ENCODE measurements around the gene DCTN1.

Gene DCTN1

GRCh38 chr2:74316627-74317295, 63.4 kb downstream of the DCTN1 start:
- no peak for DNase-seq

DNA sequence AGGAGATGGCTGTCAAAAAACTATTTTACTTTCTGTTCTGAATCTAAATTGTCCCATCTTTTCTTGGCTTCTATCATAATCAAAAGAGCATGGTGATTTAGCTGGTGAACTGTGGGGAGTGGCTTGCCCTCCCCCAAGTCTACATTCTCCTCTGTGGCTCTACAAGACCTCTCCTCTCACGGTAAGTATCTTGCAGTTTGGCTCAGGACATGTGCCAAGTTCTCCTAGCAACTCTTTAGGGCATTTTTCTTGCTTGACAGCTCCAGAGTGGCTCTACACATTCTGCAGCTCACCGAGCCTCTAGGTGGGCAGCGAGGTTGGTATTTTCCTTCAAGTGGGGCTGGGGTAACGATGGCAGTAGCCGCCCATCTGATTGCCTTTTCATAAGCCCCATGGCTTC, 66.0 kb downstream of the DCTN1 start:
- DNase-seq, result no peak

DNA sequence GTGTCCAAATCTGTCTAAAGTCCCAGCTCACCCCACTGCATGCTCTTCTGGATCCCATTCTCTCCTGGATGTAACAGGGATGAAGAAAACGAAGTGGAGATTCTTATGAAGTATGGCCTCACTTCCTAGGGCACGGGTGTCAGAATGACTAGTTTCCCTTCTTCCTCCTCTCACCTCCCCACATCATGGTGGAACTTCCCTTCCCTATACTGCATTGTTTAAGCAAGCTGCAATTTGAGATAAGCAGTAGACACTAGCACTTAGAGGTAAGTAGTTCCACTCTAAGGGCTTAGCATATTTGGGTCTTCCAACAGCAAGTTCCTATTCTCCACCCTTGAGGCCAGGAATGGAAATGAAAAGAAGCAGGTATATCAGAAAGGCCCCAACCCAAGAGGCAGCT, 66.6 kb downstream of the DCTN1 start:
- no peak for DNase-seq

DNA sequence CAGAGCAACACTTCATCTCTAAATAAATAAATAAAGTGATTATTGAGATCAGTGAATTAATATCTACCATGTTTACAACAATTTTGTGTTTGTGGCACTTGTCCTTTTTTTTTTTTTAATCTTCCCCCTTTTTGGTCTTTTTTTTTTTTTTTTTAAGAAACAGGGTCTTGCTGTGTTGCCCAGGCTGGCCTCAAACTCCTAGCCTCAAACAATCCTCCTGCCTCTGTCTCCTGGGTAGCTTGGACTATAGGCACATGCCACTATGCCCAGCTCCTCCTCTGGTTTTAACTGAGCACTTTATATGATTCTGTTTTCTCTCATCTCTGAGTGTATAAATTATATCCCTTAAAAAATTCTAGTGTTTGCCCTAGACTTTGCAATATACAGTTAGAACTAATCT, 67.2 kb downstream of the DCTN1 start:
- DNase-seq, result no peak
